GM12891 (cell line): ENCODE data around the gene DYRK2.

Experiments
- POLR2AphosphoS5 ChIP-seq: IDR thresholded peaks from 2 replicates; pipeline ENCODE4 v1.6.1; 2011; ENCODE audit warnings: low read depth, low read length, control low read depth
- TAF1 ChIP-seq: IDR thresholded peaks from 2 replicates; pipeline ENCODE4 v1.6.1; 2011; ENCODE audit warnings: low read depth, low read length, control low read depth

DNA sequence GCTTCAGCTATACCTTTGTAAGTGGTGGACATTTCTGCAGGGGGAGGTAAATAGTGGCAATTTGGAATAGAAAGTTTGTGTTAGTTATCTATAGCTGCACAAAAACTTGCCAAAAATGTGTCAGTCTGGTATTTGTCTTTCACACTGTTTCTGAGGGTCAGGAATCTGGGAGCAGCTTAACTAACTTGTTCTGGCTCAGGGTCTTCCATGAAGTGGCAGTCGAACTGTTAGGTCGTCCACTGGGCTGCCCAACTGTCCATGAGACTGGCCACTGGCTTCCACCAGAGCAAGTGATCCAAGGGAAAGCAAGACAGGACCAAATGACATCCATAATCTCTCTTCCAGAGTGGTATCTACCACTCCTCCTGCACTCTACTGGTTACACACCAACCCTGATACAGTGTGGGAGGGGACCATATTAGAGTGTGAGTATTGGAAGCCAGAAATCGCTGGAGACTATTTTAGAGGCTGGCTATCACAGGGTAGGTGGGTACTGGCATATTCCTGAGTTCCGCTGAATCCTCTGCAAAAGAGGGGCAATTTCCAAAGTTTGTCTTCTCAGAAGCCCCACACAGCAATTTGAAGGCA, 60.9 kb downstream of the DYRK2 start:
- TF ChIP-seq POLR2AphosphoS5 (no peak), TAF1 (no peak)
